NCI-H128 (cell line): ENCODE results near the gene MAGI2.

Experiments
- DNase-seq: peaks from one replicate; lab custom pipeline; 2025; ENCODE audit not compliant: unreplicated experiment; lab: John Stamatoyannopoulos, UW

Gene MAGI2

DNA sequence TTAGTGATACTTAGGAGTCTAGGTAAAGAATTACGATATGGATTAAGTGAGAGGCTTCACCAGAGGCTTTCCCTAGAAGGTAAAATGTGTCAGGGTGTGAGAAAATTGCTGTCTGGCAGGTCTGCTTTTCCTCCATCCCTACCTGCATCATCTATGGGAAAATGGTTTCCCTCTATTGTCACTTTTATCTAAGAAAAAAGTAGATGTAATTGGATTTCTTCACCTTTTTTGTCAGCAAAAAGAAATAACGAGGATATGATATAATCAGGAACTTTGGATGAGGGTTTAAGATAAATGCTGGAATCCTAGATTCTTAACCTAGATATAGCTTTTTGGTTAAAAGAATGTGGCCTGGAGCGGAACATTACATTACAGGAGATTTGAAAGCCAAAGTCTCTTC, 146.1 kb downstream of the MAGI2 start:
- DNase-seq: no peak

DNA sequence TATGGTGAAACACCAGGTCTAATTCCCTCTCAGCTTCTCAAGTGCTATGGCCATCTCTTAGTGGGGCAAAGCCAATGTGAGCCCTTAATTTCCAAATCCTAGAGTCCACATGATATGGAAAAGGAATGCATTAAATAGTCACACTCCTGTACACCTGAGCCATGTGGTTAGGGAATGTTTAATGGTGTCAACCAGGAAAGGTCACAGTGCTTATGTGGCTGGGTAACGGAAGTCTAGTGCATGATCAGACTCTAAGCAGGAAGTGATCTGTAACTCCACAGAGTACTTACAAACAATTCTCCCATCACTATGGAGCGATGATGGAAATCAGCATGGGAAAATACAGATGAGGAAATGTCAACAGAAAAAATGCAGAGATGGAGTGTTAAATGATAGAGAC, 148.8 kb downstream of the MAGI2 start:
- DNase-seq: no peak

- DNase-seq: no peak
Measured at GRCh38 chr7:79302293-79302692, 151.2 kb downstream of the MAGI2 start.

DNA sequence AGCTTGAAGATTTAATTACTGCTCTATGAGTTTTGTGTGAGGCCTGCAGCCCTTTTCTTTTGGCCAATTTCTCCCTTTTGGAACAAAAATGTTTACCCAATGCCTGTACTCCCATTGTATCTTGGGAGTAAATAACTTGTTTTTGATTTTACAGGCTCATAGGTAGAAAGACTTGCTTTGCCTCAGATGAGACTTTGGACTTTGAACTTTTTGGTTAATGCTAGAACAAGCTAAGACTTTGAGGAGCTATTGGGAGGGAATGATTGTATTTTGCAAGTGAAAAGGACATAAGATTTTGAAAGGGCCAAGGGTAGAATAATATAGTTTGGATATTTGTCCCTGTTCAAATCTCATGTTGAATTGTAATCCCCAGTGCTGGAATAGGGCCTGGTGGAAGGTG, 152.0 kb downstream of the MAGI2 start:
- DNase-seq: no peak

DNA sequence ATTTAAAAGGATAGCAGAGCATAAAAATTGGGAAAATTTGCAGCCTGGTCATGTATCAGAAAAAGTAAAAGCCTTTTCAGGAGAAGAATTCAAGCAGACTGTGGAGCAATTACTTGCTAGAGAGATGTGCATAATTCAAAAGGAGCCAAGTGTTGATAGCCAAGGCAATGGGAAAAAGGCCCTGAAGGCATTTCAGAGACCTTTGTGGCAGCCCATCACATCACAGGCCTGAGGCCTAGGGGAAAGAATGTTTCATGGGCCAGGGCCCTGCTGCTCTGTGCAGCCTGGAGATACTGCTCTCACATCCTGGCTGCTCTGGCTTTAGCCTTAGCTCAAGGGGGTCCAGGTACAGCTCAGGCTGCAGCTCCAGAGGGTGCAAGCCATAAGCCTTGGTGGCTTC, 152.9 kb downstream of the MAGI2 start:
- no peak for DNase-seq

DNA sequence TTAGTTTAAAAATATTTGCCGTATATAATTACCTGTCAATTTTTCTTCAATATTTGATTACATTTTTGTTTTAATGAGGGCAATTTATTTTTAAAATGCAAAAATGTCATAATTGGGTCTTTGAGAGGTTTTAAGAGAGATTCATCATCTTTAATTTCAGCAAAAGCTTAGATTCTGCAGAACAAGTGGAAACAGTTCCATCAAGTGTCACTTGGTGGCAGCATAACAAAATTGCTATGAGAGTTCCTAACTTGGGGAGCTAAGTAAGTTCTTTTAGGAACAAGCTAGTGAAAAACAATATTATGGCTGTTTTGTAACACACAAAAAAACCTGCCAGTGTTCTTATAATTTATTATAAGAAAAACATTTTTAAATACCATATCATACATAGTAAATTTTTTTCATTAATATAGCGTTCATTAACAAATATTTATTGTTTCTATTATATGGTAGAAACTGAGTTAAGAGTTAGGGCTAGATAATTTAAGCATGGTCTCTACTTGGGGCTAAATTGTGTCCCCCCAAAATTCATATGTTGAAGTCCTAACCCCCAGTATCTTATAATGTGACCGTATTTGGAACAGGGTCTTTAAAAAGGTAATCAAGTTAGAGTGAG, 155.2 kb downstream of the MAGI2 start:
- DNase-seq: no peak

- DNase-seq: no peak
Measured at GRCh38 chr7:79296553-79297320, 156.7 kb downstream of the MAGI2 start.

- DNase-seq: no peak
Measured at GRCh38 chr7:79293655-79294142, 159.8 kb downstream of the MAGI2 start.

DNA sequence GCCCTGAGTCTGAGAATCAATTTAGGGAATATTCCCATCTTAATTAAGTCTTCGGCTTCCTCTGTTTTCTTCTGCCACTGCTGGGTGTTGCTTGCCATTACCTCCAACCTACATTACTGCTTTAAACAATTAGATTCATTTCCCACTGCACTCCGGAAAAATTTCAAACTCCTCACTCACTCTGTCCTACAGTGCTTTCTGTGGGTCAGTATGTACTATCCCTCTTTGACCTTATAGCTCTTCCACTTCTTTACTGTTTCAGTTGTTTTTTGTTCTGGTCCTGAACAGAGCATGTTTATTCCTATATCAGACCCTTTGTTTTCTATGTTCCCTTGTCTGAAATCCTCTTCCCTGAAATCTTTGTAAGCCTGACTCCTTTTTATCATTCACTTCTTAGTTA, 160.6 kb downstream of the MAGI2 start:
- no peak for DNase-seq

GRCh38 chr7:79291498-79291865, 162.0 kb downstream of the MAGI2 start:
- DNase-seq: no peak

GRCh38 chr7:79290841-79291497, 162.5 kb downstream of the MAGI2 start:
- DNase-seq: no peak

DNA sequence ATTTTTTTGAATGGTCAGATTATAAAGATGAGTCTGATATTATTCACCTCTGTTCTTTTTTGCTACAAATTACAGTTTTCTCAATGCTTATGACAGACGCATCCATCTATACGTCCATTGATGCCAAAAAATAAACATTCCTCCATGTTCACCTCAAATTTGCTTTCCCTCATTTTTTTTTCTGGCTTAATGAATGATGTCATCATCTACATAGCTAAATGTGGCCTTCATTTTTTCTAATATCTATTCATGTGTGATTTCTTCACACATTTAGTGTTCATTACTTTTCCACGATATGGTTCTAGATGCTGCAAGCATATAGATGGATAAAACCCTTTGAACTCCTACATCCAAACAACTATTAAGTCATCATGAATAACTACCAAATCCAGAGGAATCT, 163.1 kb downstream of the MAGI2 start:
- no peak for DNase-seq

DNA sequence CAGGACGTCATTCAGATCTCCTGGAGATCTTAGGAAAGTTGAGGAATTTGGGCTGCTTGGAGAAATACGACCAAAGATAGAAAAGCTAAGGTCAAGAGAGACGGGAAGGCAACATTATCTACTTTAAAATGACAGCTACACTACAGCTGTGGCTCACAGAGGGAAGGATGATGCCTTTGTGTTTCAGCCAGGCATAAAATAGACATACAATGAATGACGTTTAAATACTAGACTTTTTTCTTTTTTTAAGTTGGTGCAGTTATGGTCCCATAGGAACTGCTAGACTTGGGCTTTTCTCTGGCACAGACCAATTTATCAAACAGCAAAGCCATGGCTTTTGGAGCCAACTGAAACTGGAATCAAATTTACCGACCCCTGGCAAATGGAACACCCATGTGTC, 164.8 kb downstream of the MAGI2 start:
- DNase-seq: no peak

- no peak for DNase-seq
Measured at GRCh38 chr7:79287981-79288380, 165.5 kb downstream of the MAGI2 start.

DNA sequence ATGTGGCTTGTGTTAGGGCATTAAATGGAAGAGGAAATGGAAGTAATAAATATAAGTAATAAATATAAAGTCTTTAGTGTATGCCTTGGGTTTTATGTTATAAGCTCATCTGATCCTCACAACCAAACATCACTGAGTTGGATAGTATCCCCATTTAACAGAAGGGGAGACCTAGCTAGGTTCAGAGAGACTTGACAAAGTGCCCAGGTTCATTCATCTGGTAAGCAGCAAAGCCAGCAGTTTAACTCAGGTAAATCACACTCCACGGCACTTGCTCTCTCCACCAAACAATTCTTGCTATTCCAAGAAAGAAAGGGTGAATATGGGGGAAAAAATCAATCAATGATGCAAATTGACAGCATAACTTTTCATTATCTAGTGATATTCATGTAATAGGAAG, 167.3 kb downstream of the MAGI2 start:
- DNase-seq: no peak

GRCh38 chr7:79285756-79286155, 167.7 kb downstream of the MAGI2 start:
- no peak for DNase-seq

GRCh38 chr7:79284211-79284610, 169.3 kb downstream of the MAGI2 start:
- no peak for DNase-seq

GRCh38 chr7:79282882-79283602, 170.4 kb downstream of the MAGI2 start:
- no peak for DNase-seq

- no peak for DNase-seq
Measured at GRCh38 chr7:79282070-79282694, 171.3 kb downstream of the MAGI2 start.

DNA sequence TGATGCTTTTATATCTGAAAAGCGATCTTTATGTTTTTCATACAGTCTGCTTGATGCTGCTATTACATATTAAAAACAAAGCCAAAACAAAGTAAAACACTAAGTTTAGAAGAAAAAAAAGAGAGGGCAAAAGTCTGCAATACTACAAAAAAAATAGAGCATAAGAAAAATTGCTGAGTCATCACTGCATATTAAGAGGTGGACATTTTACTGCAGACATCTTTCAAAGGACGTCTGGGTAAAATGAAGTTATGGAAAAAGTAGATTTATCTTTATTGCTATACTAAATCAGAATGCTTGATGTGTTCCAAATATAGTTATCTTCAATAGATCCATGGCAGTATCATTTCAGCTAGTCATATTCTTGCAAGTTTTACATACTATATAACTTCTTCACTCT, 172.0 kb downstream of the MAGI2 start:
- no peak for DNase-seq

- no peak for DNase-seq
Measured at GRCh38 chr7:79272938-79273337, 180.5 kb downstream of the MAGI2 start.
